ENCODE results near the gene FERMT3. TPM values are rescaled to one million over a fixed set of nuclear protein-coding genes. Genes with fewer than 3 reads are reported as not detected.
A peak's percentile ranks its signal among the peaks of the same experiment; 100 is the strongest.

Gene FERMT3
- total RNA-seq, 6 donors from 2014 or later = 33.2 to 119 (median 89.3) TPM

DNA sequence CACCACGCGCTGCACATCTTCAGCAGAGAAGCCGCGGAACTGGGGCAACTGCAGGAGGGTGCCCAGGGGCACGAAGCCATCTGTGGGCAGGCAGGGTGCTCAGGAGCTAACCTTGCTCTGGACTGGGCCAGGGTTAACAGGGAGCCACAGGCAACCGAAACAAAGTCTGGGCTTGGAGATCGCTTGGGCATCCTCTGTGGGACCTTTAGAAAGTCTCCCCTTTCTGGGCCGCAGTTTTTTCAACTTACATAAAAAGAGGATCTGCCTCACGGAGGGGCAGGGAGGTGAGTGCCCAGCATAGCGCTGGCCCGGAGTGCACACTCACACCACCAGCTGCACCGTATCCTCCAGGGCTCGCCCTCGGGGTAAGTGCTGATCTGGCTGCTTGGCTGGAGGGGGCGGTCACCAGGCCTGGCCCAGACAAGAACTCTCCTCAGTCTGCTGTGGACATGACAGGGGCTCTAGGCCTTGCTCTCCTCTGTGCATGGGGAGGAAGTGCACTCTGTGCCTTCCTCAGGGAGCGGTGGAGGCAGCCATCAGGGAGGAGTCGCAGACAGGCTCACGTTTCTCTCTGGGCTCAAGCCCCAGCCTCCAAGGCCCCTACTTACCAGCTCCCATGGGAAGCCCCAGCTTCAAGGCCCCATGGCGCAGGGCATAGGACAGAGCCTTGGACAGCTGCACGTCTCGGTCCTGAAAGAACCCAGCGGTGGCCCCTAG is 18.5 kb downstream of the FERMT3 start:
- Histone ChIP-seq H3K4me3 (peak overlapping the region in 3 of 4 donors; percentile 62 to 76 (median 72)), H3K27me3 (no peaks in the 10 kb centered on the region), H3K9me3 (no peaks in the 10 kb centered on the region), H3K36me3 (peaks cover 4 to 31% (median 24%) of the 10 kb centered on the region in 4 donors), H3K4me1 (peaks cover 34 to 43% (median 36%) of the 10 kb centered on the region in 4 donors), H3K27ac (peak overlapping the region; percentile 83 to 96 (median 92))
- 67 to 81% methylated on average over 7 to 19 of the region's 22 CpGs for WGBS, 2 donors
- DNase-seq (peak in 1 of 2 donors; percentile 46), ATAC-seq (ENCODE audit: low FRiP score in 2 of 2) (no peak)
- TF ChIP-seq, protein P1, sequence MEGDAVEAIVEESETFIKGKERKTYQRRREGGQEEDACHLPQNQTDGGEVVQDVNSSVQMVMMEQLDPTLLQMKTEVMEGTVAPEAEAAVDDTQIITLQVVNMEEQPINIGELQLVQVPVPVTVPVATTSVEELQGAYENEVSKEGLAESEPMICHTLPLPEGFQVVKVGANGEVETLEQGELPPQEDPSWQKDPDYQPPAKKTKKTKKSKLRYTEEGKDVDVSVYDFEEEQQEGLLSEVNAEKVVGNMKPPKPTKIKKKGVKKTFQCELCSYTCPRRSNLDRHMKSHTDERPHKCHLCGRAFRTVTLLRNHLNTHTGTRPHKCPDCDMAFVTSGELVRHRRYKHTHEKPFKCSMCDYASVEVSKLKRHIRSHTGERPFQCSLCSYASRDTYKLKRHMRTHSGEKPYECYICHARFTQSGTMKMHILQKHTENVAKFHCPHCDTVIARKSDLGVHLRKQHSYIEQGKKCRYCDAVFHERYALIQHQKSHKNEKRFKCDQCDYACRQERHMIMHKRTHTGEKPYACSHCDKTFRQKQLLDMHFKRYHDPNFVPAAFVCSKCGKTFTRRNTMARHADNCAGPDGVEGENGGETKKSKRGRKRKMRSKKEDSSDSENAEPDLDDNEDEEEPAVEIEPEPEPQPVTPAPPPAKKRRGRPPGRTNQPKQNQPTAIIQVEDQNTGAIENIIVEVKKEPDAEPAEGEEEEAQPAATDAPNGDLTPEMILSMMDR (IDR thresholded peaks at IDR 0.05) = no peak

DNA sequence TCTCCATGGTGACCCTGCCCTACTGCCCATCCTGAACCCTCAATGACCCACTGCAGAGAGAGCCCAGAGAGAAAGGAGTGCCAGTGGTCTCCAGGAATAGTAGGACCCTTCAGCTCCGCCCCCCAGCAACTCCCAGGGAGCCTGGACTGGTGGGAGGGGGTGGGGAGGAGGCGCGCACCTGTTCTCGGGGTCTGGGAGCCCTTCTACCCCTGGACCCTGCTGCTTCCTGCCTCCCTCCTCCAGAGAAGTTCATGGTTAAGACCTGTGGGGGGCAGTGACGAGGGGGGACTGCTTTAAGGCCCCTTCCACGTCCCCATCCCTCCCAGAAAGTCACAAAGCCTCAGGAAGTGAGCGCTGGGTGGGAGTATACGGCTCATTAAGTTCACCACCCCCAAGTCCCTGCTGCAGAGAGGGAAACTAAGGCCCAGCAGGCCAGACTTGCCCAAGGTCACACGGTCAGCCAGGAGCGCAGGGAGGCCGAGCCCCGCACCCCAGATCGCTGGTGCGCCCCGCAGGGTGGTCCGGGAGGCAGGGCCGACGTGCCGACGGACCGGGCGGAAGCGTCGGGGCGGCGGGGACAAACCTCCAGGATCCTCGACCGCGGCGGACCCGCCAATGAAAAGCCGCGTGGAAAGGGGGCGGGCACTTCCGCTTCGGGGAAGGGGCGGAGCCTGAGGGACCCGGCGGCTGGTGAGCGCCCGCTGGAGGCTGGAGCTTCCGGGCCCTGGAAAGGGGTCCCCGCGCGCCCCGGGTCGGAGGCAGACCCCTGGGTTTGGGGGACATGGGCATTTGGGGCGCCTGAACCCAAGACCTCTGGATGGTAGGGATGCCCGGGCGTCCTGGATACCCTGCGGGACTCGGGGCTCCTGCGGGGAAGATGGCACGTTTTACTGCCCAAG is 19.3 kb downstream of the FERMT3 start, which contains the start of the genes NUDT22 and TRPT1:
NUDT22 (plus strand) TSS at position 667 of the 899 bp plus-strand sequence. CDS start 379 bp downstream, outside the sequence.
TRPT1 (minus strand) TSS at position 579 of the 899 bp plus-strand sequence; CDS start at position 253, 326 bp downstream.
- TF ChIP-seq, protein P1 (IDR thresholded peaks at IDR 0.05) = peak in 4 of 6 experiments; percentile 7 to 35 (median 25)
- TF ChIP-seq POLR2AphosphoS5 (IDR thresholded peaks at IDR 0.05) (peak; percentile 90 to 92), EP300 (IDR thresholded peaks at IDR 0.05) (no peak), POLR2A (IDR thresholded peaks at IDR 0.05) (peak in 3 of 4 donors; percentile 61 to 93 (median 75))
- Histone ChIP-seq H3K27ac (peak within 1 kb of the TSS; percentile 83 to 96 (median 92)), H3K4me3 (peak within 1 kb of the TSS; percentile 44 to 76 (median 67)), H3K4me1 (peaks cover 35 to 47% (median 36%) of the 10 kb centered on the region in 4 donors), H3K9me3 (no peaks in the 10 kb centered on the region), H3K36me3 (peaks cover 0 to 23% (median 16%) of the 10 kb centered on the region in 4 donors), H3K27me3 (no peaks in the 10 kb centered on the region)
- 1 to 2% methylated on average over 20 to 28 of the region's 54 CpGs for WGBS, 2 donors
- DNase-seq = peak; percentile 93 to 98
- peak; percentile 92 to 94 for ATAC-seq (ENCODE audit: low FRiP score in 2 of 2)

DNA sequence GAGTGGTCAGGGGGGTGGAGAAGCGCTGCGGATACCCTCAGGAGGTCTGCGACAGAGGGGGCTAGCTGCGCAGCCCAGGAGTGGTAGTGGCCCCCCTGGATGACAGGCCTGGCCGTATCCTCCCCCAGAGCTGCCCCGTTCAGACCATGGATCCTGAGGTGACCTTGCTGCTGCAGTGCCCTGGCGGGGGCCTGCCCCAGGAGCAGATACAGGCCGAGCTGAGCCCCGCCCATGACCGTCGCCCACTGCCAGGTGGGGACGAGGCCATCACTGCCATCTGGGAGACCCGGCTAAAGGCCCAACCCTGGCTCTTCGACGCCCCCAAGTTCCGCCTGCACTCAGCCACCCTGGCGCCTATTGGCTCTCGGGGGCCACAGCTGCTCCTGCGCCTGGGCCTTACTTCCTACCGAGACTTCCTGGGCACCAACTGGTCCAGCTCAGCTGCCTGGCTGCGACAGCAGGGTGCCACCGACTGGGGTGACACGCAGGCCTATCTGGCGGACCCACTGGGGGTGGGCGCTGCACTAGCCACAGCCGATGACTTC is 20.1 kb downstream of the FERMT3 start:
- DNase-seq = peak; percentile 86 to 88
- peak overlapping the region; percentile 83 to 96 (median 92) for H3K27ac ChIP-seq
- peaks cover 42 to 54% (median 44%) of the 10 kb centered on the region in 4 donors for H3K4me1 ChIP-seq
- peak in 1 of 2 donors; percentile 33 for TF ChIP-seq POLR2AphosphoS5 (IDR thresholded peaks at IDR 0.05)
- TF ChIP-seq, protein P1 (IDR thresholded peaks at IDR 0.05) = no peak
- H3K27me3 ChIP-seq = no peaks in the 10 kb centered on the region
- H3K4me3 ChIP-seq = peak overlapping the region; percentile 44 to 76 (median 67)
- ATAC-seq (ENCODE audit: low FRiP score in 2 of 2) = peak; percentile 50 to 55
- peaks cover 0 to 16% (median 11%) of the 10 kb centered on the region in 4 donors for H3K36me3 ChIP-seq
- no peaks in the 10 kb centered on the region for H3K9me3 ChIP-seq
- WGBS, 2 donors = 0% methylated on average over 2 of the region's 26 CpGs; no CpG with 5 or more reads in 1 of the 2 donors

DNA sequence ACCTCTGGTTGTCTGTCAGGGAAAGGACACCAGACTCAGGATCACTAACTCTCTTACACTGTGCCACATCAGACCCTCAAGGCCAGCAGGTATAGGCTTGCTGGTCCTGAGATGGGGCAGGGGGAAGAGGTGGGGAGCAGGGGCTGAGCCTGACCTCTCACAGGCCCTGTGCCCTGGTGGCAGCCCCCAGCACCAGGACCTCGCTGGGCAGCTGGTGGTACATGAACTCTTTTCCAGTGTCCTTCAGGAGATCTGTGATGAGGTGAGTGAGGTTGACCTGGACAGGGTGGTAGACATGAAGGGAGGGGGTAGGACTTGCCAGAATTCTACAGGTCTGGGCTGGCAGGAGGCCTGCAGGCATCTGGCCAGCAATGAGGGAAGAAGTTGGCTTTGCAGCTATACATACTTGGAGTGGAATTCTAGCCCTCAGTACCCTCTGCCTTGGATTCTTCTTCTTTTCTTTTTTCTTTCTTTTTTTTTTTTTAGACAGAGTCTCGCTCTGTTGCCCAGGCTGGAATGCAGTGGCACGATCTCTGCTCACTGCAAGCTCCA is 21.0 kb downstream of the FERMT3 start:
- ATAC-seq (ENCODE audit: low FRiP score in 2 of 2) = no peak
- DNase-seq = peak in 1 of 2 donors; percentile 29
- Histone ChIP-seq H3K36me3 (peaks cover 0 to 14% (median 9%) of the 10 kb centered on the region in 4 donors), H3K4me1 (peaks cover 44 to 61% (median 49%) of the 10 kb centered on the region in 4 donors), H3K9me3 (no peaks in the 10 kb centered on the region), H3K27ac (peak overlapping the region; percentile 83 to 96 (median 92)), H3K4me3 (peak overlapping the region in 3 of 4 donors; percentile 62 to 76 (median 72)), H3K27me3 (no peaks in the 10 kb centered on the region)
- 68 to 92% methylated on average over 3 of the region's 3 CpGs for WGBS, 2 donors
- TF ChIP-seq EP300 (IDR thresholded peaks at IDR 0.05) (no peak), POLR2A (IDR thresholded peaks at IDR 0.05) (no peak)
- TF ChIP-seq, protein P1 (IDR thresholded peaks at IDR 0.05) = no peak
